ENCODE measurements around the gene SLC12A8. TPM values are rescaled to one million over a fixed set of nuclear protein-coding genes. Genes with fewer than 3 reads are reported as not detected.

The SLC12A8 gene
- total RNA-seq, 1 donor from 2014 or later: 0.15 TPM

- intact Hi-C loops (cut with micrococcal nuclease): no loop called here
These were observed 94.8 kb downstream of the SLC12A8 start for GRCh38 chr3:125117631-125118191.

GRCh38 chr3:125116311-125117080, 96.1 kb downstream of the SLC12A8 start:
- intact Hi-C loops (cut with micrococcal nuclease): no loop called here

GRCh38 chr3:125115640-125116039, 96.9 kb downstream of the SLC12A8 start:
- intact Hi-C loops (cut with micrococcal nuclease): no loop called here

GRCh38 chr3:125112981-125113380, 99.6 kb downstream of the SLC12A8 start:
- intact Hi-C loops (cut with micrococcal nuclease): no loop called here

- intact Hi-C loops (cut with micrococcal nuclease): no loop called here
These were observed 101.6 kb downstream of the SLC12A8 start for GRCh38 chr3:125110876-125111480.

- intact Hi-C loops (cut with micrococcal nuclease): no loop called here
These were observed 102.3 kb downstream of the SLC12A8 start for GRCh38 chr3:125110016-125110875.

- intact Hi-C loops (cut with micrococcal nuclease): no loop called here
These were observed 103.0 kb downstream of the SLC12A8 start for GRCh38 chr3:125109536-125109925.

- intact Hi-C loops (cut with micrococcal nuclease): no loop called here
These were observed 103.6 kb downstream of the SLC12A8 start for GRCh38 chr3:125108833-125109535.

GRCh38 chr3:125107861-125108567, 104.5 kb downstream of the SLC12A8 start:
- intact Hi-C loops (cut with micrococcal nuclease): no loop called here

GRCh38 chr3:125107363-125107762, 105.2 kb downstream of the SLC12A8 start:
- intact Hi-C loops (cut with micrococcal nuclease): no loop called here

GRCh38 chr3:125105116-125105515, 107.4 kb downstream of the SLC12A8 start:
- intact Hi-C loops (cut with micrococcal nuclease): no loop called here

- intact Hi-C loops (cut with micrococcal nuclease): no loop called here
These were observed 107.9 kb downstream of the SLC12A8 start for GRCh38 chr3:125104639-125105038.

GRCh38 chr3:125103406-125103805, 109.1 kb downstream of the SLC12A8 start:
- intact Hi-C loops (cut with micrococcal nuclease): no loop called here

- intact Hi-C loops (cut with micrococcal nuclease): no loop called here
These were observed 110.1 kb downstream of the SLC12A8 start for GRCh38 chr3:125102470-125102869.

- intact Hi-C loops (cut with micrococcal nuclease): no loop called here
These were observed 113.8 kb downstream of the SLC12A8 start for GRCh38 chr3:125098611-125099291.

- intact Hi-C loops (cut with micrococcal nuclease): no loop called here
These were observed 121.9 kb downstream of the SLC12A8 start for GRCh38 chr3:125090649-125091048.

- intact Hi-C loops (cut with micrococcal nuclease): no loop called here
These were observed 124.7 kb downstream of the SLC12A8 start for GRCh38 chr3:125087768-125088391.

GRCh38 chr3:125085166-125085565, 127.4 kb downstream of the SLC12A8 start:
- intact Hi-C loops (cut with micrococcal nuclease): no loop called here

- intact Hi-C loops (cut with micrococcal nuclease): no loop called here
These were observed 128.8 kb downstream of the SLC12A8 start for GRCh38 chr3:125083776-125084175.

All from T-helper 1 cell treated with Interleukin-12 subunit alpha and Interleukin-12 subunit beta and Interleukin-4 antibody, amounts not matched to agents 30 ng/mL and 1 ng/mL, for 36 hours (primary cell).